SK-N-SH treated with all-trans-retinoic acid at 6 μM for 48 hours (cell line): ENCODE data around the gene UST.

Source experiments
- BACH2 ChIP-seq: fragments of 250-450 bp; sonication (Bioruptor Pico); IDR thresholded peaks from 2 replicates; pipeline ENCODE4 v1.9.0; 2021; ENCODE audit warnings: mild to moderate bottlenecking, borderline replicate concordance
- CSDC2 ChIP-seq: fragments of 250-450 bp; sonication (Bioruptor Pico); IDR thresholded peaks from 2 replicates; pipeline ENCODE4 v1.5.0; 2020; ENCODE audit warnings: mild to moderate bottlenecking, moderate library complexity
- PPARA ChIP-seq: fragments of 250-450 bp; sonication (Bioruptor Pico); IDR thresholded peaks from 2 replicates; pipeline ENCODE4 v1.5.0; 2020; ENCODE audit warnings: mild to moderate bottlenecking, borderline replicate concordance
- RARB ChIP-seq: fragments of 250-450 bp; sonication (Bioruptor Pico); IDR thresholded peaks from 2 replicates; pipeline ENCODE4 v1.8.0; 2021; ENCODE audit warnings: mild to moderate bottlenecking, moderate library complexity
- TCF4 ChIP-seq: fragments of 250-450 bp; sonication (Bioruptor Pico); IDR thresholded peaks from 2 replicates; pipeline ENCODE4 v1.8.0; 2021; ENCODE audit warnings: mild to moderate bottlenecking, moderate library complexity, borderline replicate concordance
- ZFP3 ChIP-seq: fragments of 250-450 bp; sonication (Bioruptor Pico); IDR thresholded peaks from 2 replicates; pipeline ENCODE4 v1.5.0; 2020; ENCODE audit warnings: mild to moderate bottlenecking, moderate library complexity
- TF ChIP-seq, protein P1 (sequence below): fragments of 250-450 bp; sonication (Bioruptor Pico); IDR thresholded peaks from 2 replicates; pipeline ENCODE4 v1.8.0; 2021; ENCODE audit warnings: low read depth, mild to moderate bottlenecking, moderate library complexity, borderline replicate concordance
- TF ChIP-seq, protein P2 (sequence below): fragments of 250-450 bp; sonication (Bioruptor Pico); IDR thresholded peaks from 2 replicates; pipeline ENCODE4 v1.8.0; 2020; ENCODE audit warnings: mild to moderate bottlenecking, moderate library complexity, borderline replicate concordance

DNA sequence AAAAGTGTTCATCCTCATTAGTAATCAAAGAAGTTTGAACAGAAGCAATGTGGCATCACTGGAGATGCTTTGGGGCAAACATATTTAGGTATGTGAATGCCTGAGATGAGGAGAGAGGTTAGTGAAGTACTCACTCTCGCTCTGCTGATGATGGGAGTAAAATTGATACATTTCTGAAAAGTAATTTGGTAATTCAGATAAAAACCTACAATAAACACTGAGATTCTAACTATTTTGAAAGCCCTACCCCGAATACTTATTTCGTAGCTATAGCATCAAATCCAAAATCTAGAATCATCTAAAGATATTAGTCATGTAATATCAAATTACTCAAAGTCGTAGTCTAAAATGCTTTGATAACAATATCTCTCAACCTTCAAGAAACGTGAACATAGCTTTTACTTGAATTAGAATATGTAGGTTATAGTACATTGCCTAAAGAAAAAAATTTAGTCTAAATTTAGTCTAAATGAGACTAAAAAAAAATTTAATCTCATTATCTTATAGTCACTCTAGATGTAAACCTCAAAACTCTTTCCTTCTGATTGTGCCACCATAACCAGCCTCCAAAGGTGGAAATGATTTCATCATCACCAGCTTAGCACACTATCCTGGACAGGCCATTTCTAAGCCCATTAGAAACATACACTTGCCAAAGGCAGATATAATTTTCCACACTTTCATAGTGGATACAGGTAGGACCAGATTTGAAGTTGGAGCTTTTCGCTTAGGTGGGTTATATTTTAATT, 338.2 kb downstream of the UST start:
- TF ChIP-seq TCF4 (CRISPR knock-in tag) (no peak), ZFP3 (no peak), PPARA (no peak), RARB (CRISPR knock-in tag) (no peak), BACH2 (CRISPR knock-in tag) (no peak), CSDC2 (CRISPR knock-in tag) (no peak)
- TF ChIP-seq, protein P1, sequence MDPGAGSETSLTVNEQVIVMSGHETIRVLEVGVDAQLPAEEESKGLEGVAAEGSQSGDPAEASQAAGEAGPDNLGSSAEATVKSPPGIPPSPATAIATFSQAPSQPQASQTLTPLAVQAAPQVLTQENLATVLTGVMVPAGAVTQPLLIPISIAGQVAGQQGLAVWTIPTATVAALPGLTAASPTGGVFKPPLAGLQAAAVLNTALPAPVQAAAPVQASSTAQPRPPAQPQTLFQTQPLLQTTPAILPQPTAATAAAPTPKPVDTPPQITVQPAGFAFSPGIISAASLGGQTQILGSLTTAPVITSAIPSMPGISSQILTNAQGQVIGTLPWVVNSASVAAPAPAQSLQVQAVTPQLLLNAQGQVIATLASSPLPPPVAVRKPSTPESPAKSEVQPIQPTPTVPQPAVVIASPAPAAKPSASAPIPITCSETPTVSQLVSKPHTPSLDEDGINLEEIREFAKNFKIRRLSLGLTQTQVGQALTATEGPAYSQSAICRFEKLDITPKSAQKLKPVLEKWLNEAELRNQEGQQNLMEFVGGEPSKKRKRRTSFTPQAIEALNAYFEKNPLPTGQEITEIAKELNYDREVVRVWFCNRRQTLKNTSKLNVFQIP (CRISPR knock-in tag), result no peak
- TF ChIP-seq, protein P2, sequence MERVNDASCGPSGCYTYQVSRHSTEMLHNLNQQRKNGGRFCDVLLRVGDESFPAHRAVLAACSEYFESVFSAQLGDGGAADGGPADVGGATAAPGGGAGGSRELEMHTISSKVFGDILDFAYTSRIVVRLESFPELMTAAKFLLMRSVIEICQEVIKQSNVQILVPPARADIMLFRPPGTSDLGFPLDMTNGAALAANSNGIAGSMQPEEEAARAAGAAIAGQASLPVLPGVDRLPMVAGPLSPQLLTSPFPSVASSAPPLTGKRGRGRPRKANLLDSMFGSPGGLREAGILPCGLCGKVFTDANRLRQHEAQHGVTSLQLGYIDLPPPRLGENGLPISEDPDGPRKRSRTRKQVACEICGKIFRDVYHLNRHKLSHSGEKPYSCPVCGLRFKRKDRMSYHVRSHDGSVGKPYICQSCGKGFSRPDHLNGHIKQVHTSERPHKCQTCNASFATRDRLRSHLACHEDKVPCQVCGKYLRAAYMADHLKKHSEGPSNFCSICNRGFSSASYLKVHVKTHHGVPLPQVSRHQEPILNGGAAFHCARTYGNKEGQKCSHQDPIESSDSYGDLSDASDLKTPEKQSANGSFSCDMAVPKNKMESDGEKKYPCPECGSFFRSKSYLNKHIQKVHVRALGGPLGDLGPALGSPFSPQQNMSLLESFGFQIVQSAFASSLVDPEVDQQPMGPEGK (CRISPR knock-in tag), result no peak
